ENCODE data around the gene ENO2.
"Not testable (repeated sequence)": the region's sequence is repeated elsewhere in the genome, so short reads cannot be mapped to it uniquely, and the experiment has no call there.

Gene ENO2

DNA sequence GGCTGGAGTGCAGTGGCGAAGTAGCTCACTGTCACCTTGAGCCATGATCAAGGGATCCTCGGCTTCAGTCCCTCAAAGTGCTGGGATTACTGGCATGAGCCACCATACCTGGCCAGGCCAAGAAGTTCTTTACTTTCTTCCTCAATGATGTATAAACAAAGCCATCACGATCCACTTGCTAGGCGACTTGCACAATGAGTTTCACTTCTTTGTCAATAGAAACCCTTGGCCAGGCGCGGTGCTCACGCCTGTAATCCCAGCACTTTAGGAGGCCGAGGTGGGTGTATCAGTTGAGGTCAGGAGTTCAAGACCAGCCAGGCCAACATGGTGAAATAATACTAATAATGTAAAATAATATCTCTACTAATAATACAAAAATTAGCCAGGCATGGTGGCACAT, 26.9 kb upstream of the ENO2 start:
- no peak for DNase-seq

DNA sequence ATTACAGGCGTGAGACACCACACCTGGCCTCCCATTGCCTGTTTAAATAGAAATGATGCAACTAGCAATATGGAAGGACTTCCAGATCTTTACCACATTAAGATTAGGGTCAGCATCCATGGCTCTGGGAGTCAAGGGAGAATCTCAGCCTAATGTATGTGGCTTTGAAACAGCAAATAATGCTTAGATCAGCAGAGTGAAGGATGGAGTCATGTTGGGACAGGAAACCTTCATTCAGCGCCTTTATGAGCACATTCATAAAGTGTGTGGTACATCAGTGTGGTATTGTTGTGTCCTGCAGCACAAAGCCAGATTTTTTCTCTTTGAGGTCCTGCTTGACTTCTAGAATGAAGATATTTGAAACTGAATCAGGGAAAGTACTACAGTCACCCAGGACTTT, 26.0 kb upstream of the ENO2 start:
- DNase-seq: no peak

DNA sequence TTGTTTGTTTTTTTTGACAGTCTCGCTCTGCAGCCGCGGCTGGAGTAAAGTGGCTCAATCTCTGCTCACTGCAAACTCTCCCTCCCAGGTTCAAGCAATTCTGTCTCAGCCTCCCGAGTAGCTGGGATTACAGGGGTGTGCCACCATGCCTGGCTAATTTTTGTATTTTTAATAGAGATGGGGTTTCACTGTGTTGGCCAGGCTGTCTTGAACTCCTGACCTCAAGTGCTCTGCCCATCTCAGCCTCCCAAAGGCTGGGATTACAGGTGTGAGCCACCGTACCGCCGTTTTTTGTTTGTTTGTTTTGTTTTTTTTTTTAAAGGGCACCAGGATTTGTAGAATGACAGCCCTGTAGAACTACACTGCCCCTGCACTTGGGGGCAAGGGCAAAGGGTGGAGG, 25.6 kb upstream of the ENO2 start:
- DNase-seq: not testable (repeated sequence)

DNA sequence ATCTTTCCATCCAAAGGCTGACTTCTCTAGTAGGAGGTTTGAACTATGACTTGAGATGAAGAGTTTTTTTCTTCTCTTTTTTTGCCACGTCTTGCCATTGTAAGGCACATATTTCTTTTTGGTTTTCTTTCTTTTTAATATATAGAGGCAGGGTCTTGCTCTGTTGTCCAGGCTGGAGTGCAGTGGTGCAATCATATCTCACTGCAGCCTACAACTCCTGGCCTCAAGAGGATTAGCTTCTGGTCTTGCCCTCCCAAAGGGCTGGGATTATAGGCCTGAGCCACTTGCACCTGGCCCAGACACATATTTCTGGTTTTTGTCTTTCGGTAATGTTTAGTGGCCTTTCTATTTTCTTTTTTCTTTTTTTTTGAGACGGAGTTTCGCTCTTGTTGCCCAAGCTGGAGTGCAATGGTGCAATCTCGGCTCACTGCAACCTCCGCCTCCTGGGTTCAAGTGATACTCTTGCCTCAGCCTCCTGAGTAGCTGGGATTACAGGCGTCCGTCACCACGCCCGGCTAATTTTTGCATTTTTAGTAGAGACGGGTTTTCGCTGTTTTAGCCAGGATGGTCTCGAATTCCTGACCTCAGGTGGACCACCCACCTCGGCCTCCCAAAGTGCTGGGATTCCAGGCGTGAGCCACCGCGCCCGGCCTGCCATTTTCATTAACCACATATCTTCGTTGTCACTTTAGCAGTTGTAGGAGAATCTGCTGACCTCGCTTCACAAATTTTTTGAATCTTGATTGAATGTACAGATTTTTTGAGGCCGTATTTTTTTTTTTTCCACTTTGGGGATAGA, 24.4 kb upstream of the ENO2 start:
- DNase-seq: not testable (repeated sequence)

DNA sequence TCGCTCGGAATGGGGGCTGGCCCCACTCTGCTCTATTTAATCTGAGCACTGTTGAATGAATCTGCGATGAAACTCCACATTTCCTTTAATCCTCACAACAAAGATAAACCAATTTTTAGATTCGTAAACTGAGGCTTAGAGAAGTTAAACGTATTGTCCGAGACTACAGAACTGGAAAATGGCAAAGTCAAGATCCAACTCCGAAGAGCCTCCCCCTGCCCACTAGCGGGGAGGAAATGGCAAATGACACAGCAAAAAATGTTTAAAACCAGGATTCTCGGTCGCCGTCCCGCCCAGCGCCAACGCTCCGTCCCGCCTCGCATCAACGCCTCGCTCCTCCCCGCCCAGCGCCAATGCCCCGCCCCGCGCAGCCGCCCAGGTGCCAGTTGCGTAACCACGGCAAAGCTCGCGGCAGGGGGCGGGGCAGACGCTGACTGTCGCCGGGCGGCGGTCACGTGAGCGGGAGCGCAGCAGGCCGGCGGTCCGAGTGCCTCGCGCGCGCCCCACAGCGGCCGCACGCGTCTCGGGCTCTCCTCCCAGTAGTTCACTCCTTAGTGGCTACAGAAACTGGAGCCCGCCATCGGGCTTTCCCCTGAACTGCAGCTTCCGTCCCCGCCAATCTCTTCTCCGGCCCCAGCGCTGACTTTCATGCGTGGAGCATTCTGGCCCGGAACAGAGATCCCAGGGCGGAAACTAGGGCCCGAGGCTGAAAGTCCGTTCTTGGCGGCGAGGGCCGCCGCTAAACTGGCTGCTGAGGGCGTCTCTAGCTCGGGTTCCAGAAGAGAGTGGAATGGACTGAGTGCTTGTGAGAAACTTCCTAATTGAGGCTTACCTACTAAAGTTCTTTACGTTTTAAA, 23.4 kb upstream of the ENO2 start:
- peak; percentile 61 for DNase-seq

DNA sequence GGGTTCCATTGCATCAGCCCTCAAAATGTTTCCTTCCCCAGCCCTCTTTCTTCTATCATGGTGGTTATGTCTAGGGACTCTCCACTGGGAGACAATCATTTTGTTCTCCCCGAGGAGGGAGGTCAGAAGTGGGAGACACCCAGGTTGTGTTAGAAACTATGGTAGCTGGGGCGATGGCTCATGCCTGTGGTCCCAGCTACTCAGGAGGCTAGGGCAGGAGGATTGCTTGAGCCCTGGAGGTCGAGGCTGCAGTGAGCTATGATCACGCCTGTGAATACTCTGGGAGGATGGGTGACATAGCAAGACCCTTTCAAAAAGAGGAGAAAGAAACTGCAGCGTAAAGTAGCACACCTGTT, 22.8 kb upstream of the ENO2 start:
- no peak for DNase-seq

DNA sequence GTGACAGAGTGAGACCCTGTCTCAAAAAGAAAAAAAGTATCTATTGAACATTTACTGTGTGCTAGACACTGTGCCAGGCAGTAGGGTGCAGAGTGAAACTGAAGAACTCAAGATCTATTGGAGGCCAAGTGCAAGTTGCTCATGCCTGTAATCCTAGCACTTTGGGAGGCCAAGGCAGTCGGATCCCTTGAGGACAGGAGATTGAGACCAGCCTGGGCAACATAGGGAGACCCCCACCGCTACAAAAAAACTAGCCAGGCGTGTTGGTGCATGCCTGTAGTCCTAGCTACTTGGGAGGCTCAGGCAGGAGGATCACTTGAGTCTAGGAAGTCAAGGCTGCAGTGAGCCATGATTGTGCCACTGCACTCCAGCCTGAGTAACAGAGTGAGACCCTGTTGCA, 21.7 kb upstream of the ENO2 start:
- DNase-seq: not testable (repeated sequence)

DNA sequence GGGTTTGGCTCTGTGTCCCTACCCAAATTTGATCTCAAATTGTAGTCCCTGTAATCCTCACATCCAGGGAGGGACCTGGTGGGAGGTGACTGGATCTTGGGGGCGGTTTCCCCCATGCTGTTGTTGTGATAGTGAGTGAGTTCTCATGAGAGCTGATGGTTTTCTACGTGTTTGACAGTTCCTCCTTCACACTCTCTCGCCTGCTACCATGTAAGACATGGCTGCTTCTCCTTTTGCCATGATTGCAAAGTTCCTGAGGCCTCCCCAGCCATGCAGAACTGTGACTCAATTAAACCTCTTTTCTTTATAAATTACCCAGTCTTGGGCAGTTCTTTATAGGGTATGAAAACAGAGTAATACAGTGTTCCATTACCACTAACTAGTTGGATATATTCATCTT, 20.1 kb upstream of the ENO2 start:
- no peak for DNase-seq

DNA sequence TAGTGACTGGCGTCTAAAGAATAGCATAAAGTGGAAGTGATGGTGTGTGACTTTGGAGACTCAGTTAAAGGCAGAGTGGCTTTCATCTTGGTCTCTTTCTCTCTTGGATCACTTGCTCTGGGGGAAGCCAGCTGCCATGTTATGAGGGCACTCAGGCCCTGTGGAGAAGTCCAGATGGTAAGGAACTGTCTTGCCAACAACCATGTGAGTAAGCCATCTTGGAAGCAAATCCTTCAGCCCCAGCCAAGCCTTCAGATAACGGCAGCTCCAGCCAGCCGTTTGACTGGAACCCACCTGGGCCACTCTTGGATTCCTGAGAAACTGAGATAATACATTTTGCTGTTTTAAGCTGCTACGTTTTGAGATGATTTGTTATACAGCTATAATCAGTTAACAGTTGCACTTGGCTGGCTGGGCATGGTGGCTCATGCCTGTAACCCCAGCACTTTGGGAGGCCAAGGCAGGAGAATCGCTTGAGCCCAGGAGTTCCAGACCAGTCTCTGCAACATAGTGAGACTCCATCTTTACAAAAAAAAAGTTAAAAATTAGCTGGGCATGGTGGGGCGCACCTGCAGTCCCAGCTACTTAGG, 17.4 kb upstream of the ENO2 start:
- no peak for DNase-seq

DNA sequence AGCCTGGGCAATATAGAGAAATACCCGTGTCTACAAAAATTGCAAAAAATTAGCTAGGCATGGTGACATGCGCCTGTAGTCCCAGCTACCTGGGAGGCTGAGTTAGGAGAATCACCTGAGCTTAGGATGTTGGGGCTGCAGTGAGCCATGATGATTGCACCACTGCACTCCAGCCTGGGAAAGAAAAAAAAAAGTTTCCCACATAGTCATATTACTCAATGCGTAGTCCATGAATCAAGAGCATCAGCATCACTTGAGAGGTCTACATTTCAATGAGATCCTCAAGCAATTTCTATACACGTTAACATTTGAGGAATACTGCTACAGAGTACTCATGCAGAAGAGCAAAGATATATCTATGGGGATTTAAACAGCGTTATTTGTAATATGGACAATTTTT, 15.0 kb upstream of the ENO2 start:
- no peak for DNase-seq

DNA sequence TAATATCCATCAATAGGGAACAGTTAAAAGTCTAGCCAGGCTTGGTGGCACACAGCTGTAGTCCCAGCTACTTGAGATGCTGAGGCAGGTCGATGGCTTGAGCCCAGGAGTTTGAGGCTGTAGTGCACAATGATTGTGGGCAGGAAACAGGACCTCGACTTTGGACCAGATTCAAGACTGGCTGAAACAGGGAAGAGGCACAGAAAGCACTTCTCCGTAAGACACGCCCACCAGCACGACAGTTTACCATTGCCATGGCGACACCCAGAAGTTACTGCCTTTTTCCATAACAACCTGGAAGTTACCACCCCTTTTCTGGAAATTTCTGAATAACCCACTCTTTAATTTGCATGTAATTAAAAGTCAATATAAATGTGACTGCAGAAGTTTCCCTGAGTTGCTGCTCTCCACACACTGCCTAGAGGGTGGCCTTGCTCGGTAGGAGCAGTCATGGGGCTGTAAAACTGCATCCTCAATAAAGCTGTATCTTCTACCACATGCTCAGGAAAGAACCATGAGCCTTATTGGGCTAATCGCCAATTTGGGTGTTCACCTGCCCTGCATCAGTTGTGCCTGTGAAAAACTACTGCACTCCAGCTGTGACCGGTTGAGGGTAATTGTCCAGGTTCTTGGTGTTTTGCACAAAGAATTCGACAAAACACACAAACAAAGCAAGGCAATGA, 14.4 kb upstream of the ENO2 start:
- no peak for DNase-seq

DNA sequence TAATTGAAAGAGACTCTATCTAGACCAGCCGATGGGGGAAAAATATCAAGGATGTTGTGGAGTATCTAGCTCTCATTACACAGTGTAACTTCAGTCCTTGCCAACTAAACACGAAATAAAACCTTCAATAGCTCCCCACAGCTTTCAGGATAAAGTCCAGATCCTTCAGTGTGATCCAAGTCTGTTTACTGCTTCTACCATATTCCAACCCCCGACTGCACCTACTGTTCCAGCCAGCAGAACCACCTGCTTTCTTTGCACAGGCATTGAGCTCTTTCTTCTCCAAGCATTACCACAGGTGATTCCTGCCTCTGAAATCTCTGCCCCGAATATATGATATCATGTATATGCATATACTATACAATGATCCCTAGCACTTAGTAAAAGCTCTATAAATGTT, 11.9 kb upstream of the ENO2 start:
- DNase-seq: no peak

DNA sequence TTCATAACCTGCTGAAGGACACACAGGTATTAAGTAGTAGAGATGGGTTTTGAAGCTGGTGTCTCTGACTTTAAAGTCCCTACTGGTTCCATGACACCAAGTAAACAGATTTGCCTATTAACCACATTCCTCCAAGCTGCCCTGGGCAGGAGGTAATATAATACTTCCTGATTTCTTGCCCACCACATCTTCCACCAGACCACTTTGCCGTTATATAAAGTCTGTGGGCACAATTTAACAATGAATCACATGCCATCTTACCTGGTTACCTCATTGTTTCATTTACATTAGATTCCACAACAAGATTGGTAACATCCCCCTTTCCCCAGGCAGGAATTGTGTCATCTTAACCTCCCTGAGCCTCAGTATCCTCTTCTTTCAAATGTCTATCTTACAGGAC, 10.7 kb upstream of the ENO2 start:
- no peak for DNase-seq

DNA sequence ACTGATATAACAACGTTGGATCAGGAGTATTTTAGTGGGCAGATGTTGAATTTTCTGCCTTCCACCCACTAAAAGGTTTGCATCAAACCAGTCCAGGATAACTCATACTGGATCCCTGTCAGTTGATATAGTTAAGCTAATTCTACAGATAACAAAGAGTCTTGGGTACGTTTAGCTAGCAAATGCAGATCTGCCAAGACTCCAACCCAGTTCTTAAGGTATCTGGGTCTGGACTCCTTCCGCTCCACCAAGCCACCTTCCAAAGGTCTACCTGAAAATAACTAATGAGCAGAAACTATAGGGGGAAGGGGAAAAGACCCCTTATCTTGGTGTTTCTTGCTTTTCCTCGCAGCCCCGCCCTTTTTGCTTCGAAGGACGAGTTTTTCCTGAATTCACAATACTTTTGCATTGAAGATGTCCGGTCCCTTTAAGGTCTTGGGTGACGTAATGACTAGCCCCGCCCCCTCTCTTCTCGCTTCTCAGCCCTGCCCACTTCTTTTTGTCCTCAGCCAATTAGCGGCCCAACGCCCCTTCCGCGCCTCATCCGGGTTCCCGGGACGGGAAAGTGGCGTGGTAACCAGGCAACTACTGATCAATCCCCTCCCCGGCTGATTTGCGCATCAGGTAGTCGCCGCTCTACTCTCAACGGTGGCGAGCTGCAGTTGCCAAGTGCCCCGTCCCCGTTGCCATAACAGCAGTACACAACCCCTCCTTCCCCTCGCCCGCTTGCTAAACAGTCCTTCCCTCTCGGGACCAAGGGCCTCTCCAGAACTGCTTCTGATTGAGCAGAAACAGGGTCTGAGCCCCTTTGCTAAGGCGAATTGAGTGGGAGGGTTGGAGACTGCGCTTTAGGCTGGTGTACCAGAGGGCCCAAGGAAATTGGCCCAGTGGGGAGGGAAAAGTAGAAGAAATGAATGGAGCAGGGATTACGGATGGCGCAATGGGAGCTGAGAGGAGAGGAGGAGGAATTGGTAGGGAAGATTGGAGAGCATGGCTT, 9.8 kb upstream of the ENO2 start, which contains the start of gene LRRC23:
TSS of gene LRRC23 (plus strand) at position 543 of the 997 bp plus-strand sequence. CDS start 812 bp downstream, outside the sequence.
- DNase-seq: peak; percentile 49

DNA sequence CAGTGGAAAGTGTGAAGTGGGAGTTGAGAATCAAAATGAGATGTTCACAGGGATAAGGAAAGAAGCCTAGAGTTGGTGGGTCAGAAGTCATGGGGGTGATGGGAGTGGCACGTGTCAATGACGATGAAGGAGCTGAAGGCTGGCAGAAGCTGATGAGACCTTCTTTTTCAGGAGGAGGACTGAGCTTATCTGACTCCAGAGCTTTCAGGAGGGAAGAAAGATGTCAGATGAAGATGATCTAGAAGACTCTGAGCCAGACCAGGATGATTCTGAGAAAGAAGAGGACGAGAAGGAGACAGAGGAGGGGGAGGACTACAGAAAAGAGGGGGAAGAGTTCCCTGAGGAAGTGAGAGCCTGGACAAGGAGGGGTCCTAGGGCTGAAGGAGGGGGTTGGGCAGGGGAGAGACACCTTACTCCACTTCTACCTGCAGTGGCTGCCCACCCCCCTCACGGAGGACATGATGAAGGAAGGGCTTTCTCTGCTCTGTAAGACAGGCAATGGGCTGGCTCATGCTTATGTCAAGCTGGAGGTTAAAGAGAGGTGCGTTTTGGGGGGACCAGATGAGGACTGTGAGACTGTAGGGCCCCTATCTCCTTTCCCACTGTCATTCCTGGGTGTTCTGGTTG, 8.9 kb upstream of the ENO2 start:
- no peak for DNase-seq

DNA sequence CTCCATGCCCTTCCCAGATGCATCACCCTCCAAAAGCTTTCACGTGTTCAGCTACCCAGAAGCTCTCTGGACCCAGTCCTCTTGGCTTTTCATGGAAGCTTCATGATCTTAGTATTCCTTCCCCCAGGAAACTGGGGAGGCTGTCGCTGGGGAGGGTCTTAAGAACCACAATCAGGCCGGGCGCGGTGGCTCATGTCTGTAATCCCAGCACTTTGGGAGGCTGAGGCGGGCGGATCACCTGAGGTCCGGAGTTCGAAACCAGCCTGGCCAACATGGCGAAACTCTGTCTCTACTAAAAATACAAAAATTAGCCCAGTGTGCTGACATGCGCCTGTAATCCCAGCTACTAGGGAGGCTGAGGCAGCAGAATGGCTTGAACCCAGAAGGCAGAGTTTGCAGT, 6.2 kb upstream of the ENO2 start:
- DNase-seq: not testable (repeated sequence)

DNA sequence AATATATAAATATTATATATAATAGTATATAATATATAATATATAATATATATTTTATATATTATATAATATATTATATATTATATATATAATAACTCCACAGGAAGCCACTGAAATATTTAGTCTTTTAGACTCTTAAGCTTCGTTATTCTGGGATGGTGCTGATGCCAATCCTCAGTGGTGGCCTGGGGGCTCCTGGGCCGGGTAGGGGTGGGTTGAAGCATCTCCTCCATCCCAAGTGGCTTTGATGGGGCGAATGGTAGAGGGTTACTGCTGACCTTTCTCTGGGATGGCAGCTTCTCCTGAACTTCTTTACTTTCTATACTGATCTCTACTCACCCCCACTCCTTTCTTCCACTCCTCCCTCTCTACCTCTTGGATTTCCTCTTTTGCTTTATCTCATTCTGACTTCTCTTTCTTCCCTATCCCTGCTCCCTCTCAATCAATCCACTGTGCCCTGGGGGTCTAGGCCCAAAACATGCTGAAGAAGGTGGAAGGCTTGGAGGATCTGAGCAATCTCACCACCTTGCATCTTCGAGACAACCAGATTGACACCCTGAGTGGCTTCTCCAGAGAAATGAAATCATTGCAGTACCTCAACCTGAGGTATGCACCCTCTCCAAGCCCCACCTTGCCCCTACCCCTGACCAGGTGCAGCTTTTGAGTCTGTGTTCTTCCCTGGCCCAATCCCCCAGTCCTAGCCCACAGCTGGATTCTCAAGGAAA, 4.8 kb upstream of the ENO2 start:
- DNase-seq: no peak

DNA sequence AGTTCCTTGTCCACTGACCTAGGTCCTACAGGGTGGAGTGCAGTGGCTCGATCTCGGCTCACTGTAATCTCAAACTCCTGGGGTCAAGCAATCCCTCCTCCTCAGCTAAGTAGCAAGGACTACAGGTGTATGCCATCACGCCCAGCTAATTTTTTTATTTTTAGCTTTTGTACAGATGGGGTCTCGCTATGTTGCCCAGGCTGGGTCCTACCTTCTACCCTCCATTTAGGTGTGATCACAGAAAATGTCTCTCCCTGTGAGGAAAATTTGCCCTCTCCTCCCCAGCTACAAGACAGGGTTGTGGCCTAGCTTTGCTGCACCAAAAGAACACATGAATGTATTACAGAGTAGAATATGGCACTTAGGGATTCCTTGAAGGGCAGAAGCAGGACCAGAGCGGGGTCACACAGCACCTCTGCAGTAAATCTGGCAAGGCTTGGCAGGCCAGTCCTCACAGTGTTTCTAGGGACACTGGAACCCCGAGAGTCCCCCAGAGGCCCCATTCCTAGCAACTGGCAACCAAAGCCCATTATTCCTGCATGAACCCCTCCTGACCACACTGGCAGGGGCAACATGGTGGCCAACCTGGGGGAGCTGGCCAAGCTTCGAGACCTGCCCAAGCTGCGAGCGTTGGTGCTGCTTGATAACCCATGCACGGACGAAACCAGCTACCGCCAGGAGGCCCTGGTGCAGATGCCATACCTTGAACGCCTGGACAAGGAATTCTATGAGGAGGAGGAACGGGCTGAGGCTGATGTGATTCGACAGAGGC, 2.0 kb upstream of the ENO2 start:
- no peak for DNase-seq

DNA sequence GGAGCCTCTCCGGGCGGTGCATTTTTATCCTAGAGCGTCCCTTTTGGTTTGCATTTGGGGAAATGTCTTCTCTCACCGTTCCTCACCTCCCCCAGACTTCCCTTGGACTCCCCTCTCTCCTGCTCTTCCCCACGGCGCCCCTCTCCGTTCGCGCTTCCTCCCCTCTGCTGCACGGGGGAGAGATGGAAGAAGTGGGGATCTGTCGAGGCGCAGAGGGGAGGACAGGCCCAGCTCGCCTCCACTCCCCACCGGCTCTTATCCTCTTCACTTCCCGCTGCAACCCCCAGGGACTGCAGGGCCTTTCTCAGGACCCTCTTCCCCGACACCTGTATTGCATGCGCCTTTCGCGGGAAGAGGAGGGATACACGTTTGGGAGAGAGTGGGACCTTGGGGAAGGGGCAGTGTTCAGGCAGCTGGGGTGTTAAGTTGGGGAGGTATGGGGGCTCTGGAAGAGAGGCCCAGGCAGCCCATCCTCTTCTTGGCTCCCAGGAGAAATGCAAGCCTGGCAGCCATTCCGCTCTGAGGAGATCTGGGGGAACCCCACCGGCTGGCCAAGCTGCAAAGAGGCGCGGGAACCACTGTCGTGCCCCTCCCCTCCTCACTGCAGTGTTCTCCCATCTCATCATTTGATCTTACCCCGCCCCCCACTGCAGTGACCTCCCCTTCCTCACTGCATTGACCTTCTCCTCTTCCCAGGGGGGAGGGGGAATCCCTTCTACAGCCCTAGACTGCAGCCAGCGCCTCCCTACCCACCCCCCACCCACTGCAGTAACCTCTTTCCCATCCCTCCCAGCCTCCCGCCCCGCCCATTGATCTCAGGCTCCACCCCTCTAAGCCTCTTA, 788 bp downstream of the ENO2 start:
- no peak for DNase-seq

Measured in SHP77 treated with DMSO at 0.1 percent for 48 hours (cell line).